GM18909 (cell line): ENCODE data around the gene MYLIP.

Experiments
- ATAC-seq: cut with Tn5 transposase; IDR thresholded peaks from one replicate; pipeline ENCODE4 v1.9.1; 2021; ENCODE audit warnings: mild to moderate bottlenecking; ENCODE audit not compliant: unreplicated experiment, poor library complexity

MYLIP gene

DNA sequence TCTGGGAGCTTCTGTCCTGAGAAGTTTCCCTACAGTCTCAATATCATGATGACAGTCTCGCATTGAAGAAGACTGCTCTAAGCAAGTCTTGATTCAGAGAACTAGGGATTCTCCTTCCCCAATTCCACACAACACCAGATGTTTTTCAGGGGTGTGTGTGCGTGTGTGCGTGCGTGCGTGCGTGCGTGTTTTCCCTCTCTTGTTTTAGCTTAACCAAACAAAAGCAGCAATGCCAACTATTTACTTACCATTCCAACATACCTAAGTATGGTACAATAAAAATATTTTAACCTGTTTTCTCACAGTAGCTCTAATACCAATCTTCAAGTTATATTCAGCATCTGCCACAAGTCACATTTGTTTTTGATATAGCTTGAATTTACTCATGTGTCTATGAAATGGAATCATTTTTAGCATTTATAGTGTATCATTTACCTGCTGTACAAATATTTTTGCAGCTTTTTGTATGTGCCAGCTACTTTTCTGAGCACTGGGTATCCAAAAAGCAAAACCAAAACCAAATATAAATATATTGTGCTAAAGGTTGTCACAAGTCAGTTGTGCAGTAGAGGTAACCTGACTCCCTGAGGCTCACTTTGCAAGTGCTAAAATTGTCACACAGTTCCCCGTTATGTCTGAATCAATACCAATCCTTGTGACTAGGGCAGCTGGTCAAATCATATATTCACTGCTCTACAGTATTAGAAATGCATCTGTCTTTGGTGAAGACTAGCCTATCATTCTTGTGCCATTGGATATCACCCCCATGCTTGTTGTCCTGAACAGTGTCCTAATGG, 21.7 kb upstream of the MYLIP start:
- no peak for ATAC-seq

DNA sequence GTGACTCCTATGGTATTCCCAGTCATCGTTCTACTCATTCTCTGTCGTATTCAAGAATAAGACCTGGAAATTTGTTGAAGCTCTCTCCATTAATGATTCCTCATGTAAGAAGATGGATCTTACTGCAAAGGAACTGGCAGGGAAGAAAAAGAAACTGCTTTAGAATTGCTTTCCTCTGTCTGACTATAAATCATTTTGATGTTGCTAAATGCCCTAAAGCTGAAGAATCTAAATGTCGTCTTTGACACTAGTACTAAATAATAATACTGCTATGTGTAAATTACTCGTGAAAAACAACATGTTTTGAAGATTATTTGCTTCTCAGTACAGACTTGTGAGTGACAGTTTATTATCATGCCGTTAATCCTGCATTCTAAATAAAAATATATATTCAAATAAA, 20.5 kb upstream of the MYLIP start:
- no peak for ATAC-seq

DNA sequence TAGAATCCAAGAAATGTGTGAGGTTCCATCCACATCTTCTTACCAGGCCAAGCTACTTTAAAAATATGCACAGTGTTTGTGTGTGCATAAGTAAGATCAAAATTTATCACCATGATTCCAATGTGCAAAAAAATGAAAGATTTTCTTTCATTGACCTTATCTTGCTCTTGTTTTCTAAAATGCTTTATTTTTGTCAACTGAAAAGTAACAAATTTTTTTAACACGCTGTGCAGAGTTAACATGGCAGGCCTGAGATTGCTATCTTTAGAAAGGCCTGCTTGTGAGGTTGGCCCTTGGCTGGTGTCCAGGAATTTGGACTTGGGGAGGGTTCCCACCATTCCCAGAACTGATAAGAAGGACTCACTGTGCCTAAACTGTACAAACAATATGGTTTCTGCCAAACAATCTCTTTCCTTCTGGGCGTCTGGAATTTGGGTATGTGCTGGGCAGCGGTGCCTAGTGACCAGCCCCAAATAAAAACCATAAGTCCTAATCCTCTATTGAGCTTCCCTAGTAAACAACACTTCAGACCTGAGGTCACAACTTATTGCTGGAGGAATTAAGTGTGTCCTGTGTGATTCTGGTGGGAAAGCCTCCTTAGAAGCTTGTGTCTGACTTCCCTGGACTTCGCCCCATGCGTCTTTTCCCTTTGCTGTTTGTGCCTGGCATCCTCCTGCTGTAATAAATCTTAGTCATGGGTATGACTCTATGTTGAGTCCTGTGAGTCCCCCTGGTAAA, 19.8 kb upstream of the MYLIP start:
- no peak for ATAC-seq

DNA sequence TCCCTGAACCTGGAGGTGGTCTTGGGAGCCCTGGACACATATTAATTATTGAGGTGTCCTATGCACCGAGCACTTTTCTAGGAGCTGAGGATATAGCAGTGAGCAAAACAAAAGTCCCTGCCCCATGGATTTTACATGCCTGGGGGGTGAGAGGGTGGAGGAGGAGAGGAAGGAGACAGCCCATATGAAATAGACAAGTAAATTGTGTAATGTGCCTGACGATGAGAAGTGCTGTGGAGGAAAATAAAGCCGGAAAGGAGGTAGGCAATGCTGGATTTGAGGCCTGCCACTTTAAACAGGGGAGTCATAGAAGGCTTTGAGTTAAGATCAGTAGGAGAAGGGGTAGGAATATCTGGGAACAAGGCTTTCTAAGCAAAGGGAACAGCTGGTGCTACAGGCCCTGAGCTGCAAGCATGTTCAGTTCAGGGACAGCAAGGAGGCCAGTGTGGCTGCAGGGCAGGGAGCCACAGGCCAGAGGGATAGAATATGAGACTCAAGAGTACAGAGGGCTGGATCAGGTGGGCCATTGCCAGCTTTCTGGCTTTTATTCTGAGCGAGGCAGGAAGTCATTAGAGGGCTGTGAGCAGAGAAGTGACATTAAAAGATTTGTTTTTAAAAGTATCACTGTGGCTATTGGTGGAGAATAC, 19.1 kb upstream of the MYLIP start:
- ATAC-seq = no peak

DNA sequence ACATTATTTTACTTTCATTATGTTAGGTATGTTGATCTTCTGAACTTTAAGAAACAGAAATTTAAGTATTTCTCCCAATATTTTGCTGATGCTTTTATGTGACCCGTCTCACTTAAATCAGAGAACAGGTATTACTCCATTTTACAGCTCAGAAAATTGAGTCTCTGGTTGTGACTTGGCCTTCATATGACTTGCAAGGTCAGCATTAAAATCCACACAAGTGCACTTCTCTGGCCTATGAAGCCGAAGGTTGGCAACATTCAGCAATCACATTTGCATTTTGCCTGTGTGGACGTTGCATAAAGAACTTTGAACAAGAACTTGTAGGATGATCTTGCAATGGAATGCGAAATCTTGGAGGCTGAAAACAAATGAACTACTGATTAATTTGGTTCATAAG, 10.1 kb upstream of the MYLIP start:
- no peak for ATAC-seq

DNA sequence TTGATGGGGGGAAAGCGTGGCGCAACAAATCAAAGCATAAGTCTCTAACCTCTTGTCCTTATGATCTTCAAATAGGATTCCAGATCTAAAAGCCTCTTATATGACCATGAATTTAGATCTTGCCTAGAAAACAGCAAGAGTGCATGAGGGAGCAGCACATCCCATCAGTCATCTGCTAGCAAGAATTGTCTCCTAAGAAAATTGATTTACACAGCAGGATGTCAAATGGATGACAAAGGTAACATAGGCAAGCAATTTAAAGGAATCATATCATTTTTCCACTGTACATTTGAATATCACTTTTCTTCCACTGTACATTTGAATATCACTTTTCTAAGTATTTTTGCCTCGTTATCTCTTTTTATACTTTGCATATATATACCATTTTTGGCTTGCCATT, 7.5 kb upstream of the MYLIP start:
- ATAC-seq = no peak

DNA sequence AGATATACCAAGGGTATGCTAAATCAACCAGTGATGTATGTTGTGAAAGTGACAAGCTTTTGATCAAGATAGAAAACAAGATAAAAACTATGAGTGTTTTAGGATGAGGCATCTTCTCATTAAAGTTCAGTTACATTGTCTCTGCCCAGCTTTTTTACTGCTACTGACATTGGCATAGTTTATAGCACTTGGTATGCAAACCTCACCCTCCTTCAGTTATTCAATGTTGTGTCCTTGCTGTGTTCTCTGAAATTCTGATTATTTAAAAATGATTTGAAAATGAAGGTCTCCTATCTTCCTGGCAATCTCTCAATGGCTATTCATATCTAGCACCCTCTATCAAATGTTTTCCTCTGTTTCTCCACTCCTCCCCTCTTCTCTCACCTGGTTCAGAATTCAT, 6.7 kb upstream of the MYLIP start:
- no peak for ATAC-seq

DNA sequence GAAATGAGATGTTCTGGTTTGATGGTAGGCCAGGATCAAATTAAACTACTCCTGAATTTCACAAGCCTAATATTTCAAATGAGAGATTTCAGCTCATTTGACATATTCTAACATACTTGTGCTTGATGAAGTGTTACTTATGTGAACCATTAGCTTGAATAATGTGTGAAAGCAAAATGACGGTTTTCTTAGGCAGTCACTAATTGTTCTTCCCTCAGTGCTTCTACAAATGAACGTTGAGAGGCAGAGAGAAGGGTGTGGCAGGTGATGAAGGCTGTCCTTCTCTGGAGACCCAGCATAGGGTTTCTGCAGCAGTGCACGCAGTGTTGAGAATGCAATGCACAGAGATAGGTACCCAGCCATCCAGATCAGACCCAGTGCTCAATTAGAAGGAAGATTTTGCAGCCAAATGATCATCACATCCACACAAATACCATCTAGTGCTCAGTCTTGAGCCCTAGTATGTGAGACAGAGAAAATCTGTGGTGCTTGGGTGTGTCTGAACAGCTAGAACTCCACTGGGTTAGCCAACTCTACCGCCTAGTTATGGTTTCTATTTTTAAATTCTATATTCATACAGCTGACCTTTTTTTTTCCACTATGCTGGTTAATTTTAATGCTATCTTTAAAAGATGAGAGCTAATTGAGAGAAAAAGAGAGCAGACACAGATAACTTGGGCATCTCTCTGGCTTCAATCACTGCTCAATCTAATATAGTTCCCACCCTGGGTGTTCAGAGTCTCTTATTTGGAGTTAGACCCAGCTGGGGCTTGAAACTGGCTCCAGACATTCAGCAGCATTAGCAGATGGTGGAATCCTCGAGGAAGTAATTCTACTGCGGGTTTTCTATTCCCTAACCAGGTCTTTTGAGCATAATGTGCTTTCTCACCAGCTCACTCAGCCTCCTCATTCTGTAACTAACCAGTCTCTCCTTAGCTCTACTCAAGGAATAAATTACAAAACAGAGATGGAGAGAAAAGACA, 4.4 kb upstream of the MYLIP start:
- no peak for ATAC-seq

DNA sequence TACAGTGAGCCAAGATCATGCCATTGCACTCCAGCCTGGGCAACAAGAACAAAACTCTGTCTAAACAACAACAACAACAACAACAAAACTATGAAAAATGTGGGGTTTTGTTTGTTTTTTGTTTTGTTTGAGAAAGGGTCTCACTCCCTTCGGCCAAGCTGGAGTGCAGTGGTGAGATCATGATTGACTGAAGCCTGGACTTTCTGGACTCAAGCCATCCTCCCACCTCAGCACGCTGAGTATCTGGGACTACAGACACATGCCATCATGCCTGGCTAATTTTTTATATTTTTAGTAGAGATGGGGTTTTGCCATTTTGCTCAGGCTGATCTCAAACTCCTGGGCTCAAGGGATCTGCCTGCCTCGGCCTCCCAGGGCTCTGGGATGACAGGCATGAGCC, 2.8 kb upstream of the MYLIP start:
- ATAC-seq = no peak

DNA sequence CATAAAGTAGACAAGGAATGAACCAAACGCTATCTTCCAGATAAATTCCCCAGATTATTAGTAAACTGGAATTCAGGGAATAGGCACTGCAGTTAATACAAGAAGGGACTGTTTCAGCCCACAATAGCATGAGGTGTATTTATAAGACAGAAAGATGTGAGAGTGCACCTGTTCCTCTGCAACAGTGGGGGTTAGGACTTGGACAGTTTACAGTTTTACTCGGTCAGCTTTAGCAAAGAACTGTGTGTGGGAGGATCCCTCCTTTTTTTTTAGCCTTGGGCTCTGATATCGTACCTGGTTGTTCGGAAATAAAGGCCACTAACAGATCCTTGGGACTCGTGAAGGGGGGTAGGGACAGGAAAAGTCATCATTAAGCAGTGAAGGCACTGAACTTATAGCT, 2.0 kb upstream of the MYLIP start:
- ATAC-seq = no peak

DNA sequence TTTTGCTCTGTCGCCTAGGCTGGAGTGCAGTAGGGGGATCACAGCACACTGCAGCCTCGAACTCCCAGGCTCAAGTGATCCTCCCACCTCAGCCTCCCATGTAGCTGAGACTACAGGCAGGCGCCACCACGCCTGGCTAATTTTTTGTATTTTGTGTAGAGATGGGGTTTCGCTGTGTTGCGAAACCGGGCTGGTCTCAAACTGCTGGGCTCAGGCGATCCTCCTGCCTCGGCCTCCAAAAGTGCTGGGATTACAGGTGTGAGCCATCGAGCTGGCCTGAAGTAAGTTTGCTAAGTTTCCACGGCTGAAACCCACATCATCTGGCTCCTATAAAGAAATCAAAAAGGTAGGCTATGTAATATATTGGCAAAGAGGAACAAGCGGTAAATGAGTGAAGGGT, 1.4 kb upstream of the MYLIP start:
- no peak for ATAC-seq

DNA sequence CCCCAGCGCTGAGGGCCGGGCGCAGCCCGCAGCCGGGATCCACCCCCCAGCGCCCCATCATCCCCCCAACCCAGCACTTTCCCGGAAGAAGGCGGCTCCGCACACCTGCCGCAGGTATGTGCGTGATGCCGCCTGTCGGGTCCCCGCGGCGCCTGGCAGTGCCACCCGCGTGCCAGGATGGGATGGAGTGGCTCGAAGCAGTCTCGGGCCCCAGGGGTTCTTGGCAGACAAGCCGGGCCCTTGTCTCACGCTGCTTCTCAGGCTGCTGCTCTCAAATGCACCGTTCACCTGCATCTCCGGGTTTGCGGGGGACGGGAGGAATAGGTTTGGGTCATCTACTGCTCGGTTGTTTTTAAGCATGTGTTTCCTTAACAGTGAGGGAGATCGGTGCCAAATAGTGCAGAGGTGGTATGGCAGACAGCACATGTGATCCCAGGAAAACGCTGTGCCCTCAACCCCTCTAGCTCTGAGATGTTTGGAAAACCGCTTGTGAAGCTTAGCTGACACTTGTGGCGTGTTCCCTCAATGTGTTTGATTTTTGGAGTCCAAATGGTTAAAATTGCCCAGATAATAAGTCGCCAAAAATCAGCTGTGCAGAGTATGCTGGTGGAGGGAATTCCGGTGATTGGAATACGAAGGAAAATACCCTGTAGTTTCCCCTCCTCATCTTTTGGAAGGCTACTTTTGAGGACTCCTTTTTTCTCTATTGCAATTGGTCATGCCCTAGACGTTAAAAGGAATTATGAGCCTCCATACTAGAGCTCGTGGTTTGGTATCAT, 926 bp downstream of the MYLIP start:
- no peak for ATAC-seq

DNA sequence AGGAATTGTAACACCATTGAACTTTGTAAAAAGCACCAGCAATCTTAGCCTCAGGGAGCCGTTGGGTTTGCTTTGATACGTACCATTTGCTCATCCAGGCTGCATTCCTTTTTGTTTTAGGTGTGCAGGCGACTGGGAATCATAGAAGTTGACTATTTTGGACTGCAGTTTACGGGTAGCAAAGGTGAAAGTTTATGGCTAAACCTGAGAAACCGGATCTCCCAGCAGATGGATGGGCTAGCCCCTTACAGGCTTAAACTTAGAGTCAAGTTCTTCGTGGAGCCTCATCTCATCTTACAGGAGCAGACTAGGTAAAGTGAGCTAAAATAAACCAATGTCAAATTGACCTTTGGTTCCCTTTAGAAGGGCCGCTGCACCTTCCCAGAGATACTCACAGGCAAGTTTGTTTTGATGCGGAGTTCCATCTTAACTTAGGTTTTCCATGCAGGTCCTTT, 1.6 kb downstream of the MYLIP start:
- ATAC-seq = no peak

DNA sequence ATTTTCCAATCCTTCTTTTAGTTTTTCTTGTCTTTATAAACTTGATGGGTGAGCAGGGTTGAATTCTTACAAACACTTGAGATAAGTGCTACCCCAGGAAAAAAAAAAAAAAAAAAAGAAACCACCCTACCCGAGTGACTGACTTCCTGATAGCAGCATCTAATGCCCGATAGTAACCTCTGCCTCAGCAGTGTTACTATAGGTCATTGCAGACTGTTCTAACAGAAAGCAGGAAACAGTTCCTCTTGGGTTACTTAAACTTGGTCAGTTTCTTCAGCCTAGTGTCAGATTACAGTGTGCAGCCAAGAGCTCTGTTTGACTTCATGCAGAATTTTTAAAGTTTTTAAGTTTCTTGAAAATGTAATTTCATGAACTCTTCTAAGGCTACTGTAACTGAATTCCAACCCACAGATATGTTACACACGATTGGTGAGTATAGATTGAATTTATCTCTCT, 2.1 kb downstream of the MYLIP start:
- ATAC-seq = peak; percentile 65

DNA sequence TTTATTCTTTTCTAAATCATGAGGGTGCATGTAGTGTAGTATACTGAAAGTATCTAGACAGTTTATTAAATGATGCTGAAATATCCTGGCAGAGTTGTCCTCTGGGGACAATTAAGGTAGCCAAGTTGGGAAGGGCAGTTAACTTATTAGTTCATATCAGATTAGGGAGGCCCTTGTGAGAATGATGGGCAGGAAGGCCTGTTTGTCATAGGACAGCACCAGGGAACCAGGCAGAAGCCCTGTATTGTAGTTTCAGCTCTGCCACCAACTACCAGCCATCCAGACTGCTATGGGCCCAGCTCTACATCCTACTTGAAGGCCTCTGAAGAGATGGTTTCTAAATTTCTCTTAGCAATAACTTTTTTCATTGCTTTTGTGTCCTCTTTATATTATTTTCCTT, 4.0 kb downstream of the MYLIP start:
- ATAC-seq = no peak

DNA sequence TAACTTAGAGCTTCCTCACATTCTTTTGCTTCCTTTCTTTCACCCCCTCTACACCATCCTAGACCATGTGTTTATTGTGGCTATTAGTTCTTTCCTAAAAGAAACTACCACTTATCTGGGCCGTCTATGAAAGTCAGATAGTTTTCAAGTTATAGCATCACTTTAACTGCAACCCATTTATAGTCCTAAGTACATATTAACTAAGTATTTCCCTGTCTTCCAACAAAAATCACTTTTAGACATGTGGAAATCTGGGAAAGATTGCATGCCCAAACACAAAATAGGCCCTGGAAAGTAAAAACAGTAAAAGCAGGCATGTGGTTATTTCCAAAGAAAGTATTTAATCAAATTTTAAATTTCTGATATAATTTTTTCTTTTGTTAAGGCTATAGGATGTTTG, 5.5 kb downstream of the MYLIP start:
- no peak for ATAC-seq

DNA sequence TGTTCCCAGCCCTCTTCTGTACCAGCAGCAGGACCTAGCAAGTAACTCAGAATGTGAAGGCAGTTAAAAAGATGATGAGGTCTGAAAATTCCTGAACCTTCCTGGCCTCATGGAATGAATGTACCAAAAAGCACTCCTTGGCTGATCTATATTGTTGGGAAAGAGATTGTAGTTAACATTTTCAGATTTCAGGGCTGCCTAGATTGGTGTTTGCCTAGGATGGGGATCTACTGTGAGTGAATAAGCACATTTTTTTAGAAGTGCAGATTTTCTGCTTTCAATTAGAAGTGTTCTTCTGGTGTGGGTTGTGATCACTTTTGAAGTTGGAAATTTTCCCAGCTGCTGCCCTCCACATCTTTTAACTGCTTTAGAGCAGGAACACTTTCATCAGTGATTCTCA, 6.2 kb downstream of the MYLIP start:
- ATAC-seq = no peak

DNA sequence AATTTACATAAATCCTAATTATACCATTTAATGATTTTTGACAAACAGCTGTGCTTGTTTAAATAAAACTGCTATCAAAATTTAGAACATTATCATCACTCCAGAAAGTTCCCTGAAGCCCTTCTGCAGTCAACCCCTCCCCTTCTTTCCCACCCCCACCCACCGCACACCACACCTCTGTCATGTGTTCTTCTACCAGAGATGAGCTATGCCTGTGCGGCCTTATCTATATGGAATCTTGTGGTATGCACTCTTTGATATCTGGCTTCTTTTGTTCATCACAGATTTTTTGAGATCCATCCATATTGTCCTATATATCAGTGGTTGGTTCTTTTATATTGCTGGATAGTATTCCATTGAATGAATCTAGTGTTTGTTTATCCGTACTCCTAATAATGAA, 7.2 kb downstream of the MYLIP start:
- ATAC-seq = no peak
